Activated CD8-positive, alpha-beta T cell treated with anti-CD3 and anti-CD28 coated beads for 36 hours (primary cell): ENCODE measurements around the gene PEX16. TPM values are rescaled to one million over a fixed set of nuclear protein-coding genes. Genes with fewer than 3 reads are reported as not detected.

ENCODE experiments used
- ATAC-seq: fragments of 200-7000 bp; cut with Tn5 transposase; one replicate; pipeline ENCODE4 v1.10.0; 2021; ENCODE audit warnings: mild to moderate bottlenecking, moderate library complexity
- CTCF ChIA-PET: fragments of 350-600 bp; sonication (Branson Sonifier 250); formaldehyde crosslinking; loops from one replicate; lab custom pipeline; 2021; ENCODE audit warnings: antibody characterized with exemption; lab: Charles Lee
- POLR2A ChIA-PET: fragments of 350-600 bp; sonication (Branson Sonifier 250); formaldehyde crosslinking; loops from one replicate; lab custom pipeline; 2021; ENCODE audit warnings: antibody characterized with exemption; lab: Charles Lee
- DNase-seq: peaks from one replicate; pipeline ENCODE4 v3.0.0-alpha.2; 2020
- H3K27ac Mint-ChIP-seq: one replicate; pipeline ENCODE4 v1.8.0; 2021; ENCODE audit warnings: mild to moderate bottlenecking, mixed read lengths
- H3K27me3 Mint-ChIP-seq: one replicate; pipeline ENCODE4 v1.8.0; 2021; ENCODE audit warnings: mixed read lengths
- H3K36me3 Mint-ChIP-seq: one replicate; pipeline ENCODE4 v1.8.0; 2021; ENCODE audit warnings: low read depth, mixed read lengths
- H3K4me1 Mint-ChIP-seq: one replicate; pipeline ENCODE4 v1.8.0; 2021; ENCODE audit warnings: low read depth, mixed read lengths
- H3K4me3 Mint-ChIP-seq: one replicate; pipeline ENCODE4 v1.8.0; 2021; ENCODE audit warnings: mild to moderate bottlenecking, moderate library complexity, mixed read lengths
- H3K9me3 Mint-ChIP-seq: one replicate; pipeline ENCODE4 v1.8.0; 2021; ENCODE audit warnings: mixed read lengths
- CTCF ChIP-seq: fragments of 200-600 bp; IDR thresholded peaks from one replicate; pipeline ENCODE4 v1.8.0; 2022; ENCODE audit warnings: antibody characterized with exemption, mild to moderate bottlenecking
- intact Hi-C: fragments of 100-400 bp; cut with micrococcal nuclease; formaldehyde crosslinking; loops from one replicate; pipeline ENCODE4 v1.10.0; 2022
- total RNA-seq, 2 experiments: library from RNA; stranded (reverse); gene quantifications; one replicate each; pipeline ENCODE4 v1.2.3, GENCODE V29; 2021

The PEX16 gene
- total RNA-seq, 2 experiments from 2014 or later, result 34.4 to 35.2 TPM

DNA sequence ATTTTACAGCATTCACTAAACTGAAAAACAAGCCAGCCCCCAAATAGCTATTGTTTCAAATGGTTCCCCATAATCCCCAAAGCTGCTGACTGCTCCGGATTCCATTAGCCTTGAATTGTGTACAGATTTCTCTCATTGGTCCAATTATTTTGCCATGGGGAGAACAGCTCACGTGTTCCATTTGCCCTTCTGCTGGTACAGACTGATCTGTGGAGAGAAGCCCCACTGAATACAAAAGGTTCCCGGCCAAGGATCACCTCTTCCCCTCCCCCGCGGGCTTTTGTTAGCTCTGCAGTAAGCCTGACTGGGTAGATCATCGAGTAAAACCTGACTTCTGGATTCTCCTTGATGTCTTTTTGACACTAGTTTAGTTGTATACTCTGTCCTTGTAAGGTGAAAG is 41.3 kb downstream of the PEX16 start:
- no peaks in the 10 kb centered on the region for H3K4me1 Mint-ChIP-seq
- no peak for DNase-seq
- POLR2A ChIA-PET, result no interaction called here
- H3K36me3 Mint-ChIP-seq, result peaks cover 34% of the 10 kb centered on the region
- no peaks in the 10 kb centered on the region for H3K27me3 Mint-ChIP-seq
- no peak overlapping the region for H3K4me3 Mint-ChIP-seq
- no peaks in the 10 kb centered on the region for H3K9me3 Mint-ChIP-seq
- intact Hi-C loops, result no loop called here
- CTCF ChIA-PET, result interaction anchor here (1.0 to 1.3 kb wide), 2 partner anchors 88 to 105 kb away, joined by 3 read pairs; no protein-coding TSS in a partner anchor
- H3K27ac Mint-ChIP-seq, result no peak overlapping the region
- no peak for ATAC-seq
- no peak for TF ChIP-seq CTCF

GRCh38 chr11:45872651-45873356 is 44.9 kb downstream of the PEX16 start:
- POLR2A ChIA-PET, result interaction anchor here (0.6 to 1.2 kb wide), 2 partner anchors 14 to 19 kb away, joined by 3 to 4 read pairs; no protein-coding TSS in a partner anchor
- intact Hi-C loops, result no loop called here
- H3K36me3 Mint-ChIP-seq, result peaks cover 46% of the 10 kb centered on the region

GRCh38 chr11:45871638-45872037 is 46.0 kb downstream of the PEX16 start:
- Mint-ChIP-seq H3K9me3 (no peaks in the 10 kb centered on the region), H3K4me3 (no peak overlapping the region), H3K27ac (no peak overlapping the region), H3K4me1 (no peaks in the 10 kb centered on the region), H3K36me3 (peaks cover 38% of the 10 kb centered on the region), H3K27me3 (no peaks in the 10 kb centered on the region)
- intact Hi-C loops, result no loop called here
- ChIA-PET POLR2A (interaction anchor here (1.2 kb wide), 1 partner anchor 13 kb away, joined by 4 read pairs; no protein-coding TSS in a partner anchor), CTCF (interaction anchor here (0.7 to 2.1 kb wide), 8 partner anchors 9 to 167 kb away, joined by 3 to 15 read pairs (median 6); no protein-coding TSS in a partner anchor)
- no peak for TF ChIP-seq CTCF
- ATAC-seq (no peak), DNase-seq (no peak)

More at GRCh38 chr11:45872651-45873356, 44.9 kb downstream of the PEX16 start:
- peak; percentile 46 for DNase-seq
- TF ChIP-seq CTCF, result peak; percentile 54
- ATAC-seq, result peak; percentile 95
- Mint-ChIP-seq H3K27me3 (no peaks in the 10 kb centered on the region), H3K4me1 (no peaks in the 10 kb centered on the region), H3K4me3 (no peak overlapping the region), H3K27ac (no peak overlapping the region), H3K9me3 (no peaks in the 10 kb centered on the region)
- CTCF ChIA-PET, result interaction anchor here (0.7 to 2.1 kb wide), 21 partner anchors 10 to 443 kb away, joined by 3 to 15 read pairs (median 3); partner anchors contain the start of genes CRY2 and PEX16

- no peaks in the 10 kb centered on the region for H3K4me1 Mint-ChIP-seq
- H3K27ac Mint-ChIP-seq, result no peak overlapping the region
- ChIA-PET POLR2A (no interaction called here), CTCF (no interaction called here)
- H3K36me3 Mint-ChIP-seq, result peaks cover 38% of the 10 kb centered on the region
- DNase-seq (no peak), ATAC-seq (no peak)
- no peaks in the 10 kb centered on the region for H3K27me3 Mint-ChIP-seq
- intact Hi-C loops, result no loop called here
- H3K4me3 Mint-ChIP-seq, result no peak overlapping the region
- no peaks in the 10 kb centered on the region for H3K9me3 Mint-ChIP-seq
- no peak for TF ChIP-seq CTCF
Measured at GRCh38 chr11:45870706-45871105, 47.0 kb downstream of the PEX16 start.

DNA sequence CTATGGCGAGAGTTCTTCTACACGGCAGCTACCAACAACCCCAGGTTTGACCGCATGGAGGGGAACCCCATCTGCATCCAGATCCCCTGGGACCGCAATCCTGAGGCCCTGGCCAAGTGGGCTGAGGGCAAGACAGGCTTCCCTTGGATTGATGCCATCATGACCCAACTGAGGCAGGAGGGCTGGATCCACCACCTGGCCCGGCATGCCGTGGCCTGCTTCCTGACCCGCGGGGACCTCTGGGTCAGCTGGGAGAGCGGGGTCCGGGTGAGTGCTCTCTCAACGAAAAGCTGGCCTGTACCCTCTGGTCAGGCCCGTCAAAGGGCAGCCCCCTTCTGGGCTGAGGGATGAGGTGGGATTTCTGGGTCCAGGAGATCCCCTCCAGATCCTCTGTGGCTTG is 48.1 kb downstream of the PEX16 start:
- no peaks in the 10 kb centered on the region for H3K27me3 Mint-ChIP-seq
- H3K4me1 Mint-ChIP-seq, result no peaks in the 10 kb centered on the region
- H3K36me3 Mint-ChIP-seq, result peaks cover 32% of the 10 kb centered on the region
- H3K4me3 Mint-ChIP-seq, result no peak overlapping the region
- DNase-seq, result no peak
- ChIA-PET POLR2A (no interaction called here), CTCF (no interaction called here)
- no peaks in the 10 kb centered on the region for H3K9me3 Mint-ChIP-seq
- intact Hi-C loops, result no loop called here
- ATAC-seq, result no peak
- no peak for TF ChIP-seq CTCF
- no peak overlapping the region for H3K27ac Mint-ChIP-seq
